GM18511 (cell line): Measurements from ENCODE around the gene VIM.
"Not testable (repeated sequence)": the region's sequence is repeated elsewhere in the genome, so short reads cannot be mapped to it uniquely, and the experiment has no call there.

Experiments used
- ATAC-seq: cut with Tn5 transposase; IDR thresholded peaks from one replicate; pipeline ENCODE4 v1.9.1; 2021; ENCODE audit warnings: mild to moderate bottlenecking, moderate library complexity; ENCODE audit not compliant: unreplicated experiment

Gene VIM

DNA sequence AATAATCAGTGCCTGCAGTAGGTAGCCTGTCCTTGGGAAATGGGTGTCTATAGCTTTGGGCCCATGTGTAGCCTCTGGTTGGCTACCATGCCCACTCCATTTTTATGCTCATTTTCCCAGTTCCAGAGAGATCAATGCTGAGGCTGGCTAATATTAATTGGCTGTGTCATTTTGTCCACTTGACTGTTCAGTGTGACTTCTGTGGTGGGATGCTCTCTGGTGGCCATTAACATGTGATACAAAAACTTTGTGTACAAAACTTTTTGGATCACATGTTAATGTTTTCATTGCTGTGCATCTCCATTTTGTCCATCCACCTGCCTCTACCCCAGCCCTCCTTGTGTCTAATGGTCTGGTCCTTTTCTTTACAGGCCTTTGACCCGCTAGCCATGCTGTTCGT lies 22.7 kb downstream of the VIM start:
- ATAC-seq: no peak

DNA sequence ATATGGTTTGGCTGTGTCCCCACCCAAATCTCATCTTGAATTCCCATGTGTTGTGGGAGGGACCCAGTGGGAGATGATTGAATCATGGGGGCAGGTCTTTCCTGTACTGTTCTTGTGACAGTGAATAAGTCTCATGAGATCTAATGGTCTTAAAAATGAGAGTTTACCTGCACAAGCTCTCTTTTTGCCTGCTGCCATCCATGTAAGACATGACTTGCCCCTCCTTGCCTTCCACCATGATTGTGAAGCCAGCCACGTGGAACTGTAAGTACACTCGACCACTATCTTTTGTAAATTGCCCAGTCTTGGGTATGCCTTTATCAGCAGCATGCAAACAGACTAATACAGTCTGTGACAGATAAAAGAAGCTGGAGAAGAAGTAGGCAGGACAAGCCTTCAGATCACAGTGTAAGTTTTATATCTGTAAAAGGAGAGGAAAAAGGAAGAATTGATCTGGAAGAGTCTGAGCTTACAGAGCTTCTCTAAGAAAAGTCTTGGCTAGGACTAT lies 26.6 kb downstream of the VIM start:
- ATAC-seq: not testable (repeated sequence)

DNA sequence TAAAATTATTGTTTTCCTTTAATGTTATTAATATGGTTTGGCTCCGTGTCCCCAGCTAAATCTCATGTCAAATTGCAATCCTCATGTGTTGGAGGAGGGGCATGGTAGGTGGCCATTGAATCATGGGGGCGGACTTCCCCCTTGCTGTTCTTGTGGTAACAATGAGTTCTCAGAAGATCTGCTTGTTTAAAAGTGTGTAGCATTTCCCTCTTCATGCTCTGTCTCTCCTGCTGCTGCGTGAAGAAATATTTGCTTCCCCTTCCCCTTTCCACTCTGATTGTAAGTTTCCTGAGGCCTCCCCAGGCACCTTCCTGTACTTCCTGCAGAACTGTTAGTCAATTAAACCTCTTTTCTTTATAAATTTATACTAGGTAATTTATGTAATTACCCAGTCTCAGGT lies 27.5 kb downstream of the VIM start:
- ATAC-seq: no peak

DNA sequence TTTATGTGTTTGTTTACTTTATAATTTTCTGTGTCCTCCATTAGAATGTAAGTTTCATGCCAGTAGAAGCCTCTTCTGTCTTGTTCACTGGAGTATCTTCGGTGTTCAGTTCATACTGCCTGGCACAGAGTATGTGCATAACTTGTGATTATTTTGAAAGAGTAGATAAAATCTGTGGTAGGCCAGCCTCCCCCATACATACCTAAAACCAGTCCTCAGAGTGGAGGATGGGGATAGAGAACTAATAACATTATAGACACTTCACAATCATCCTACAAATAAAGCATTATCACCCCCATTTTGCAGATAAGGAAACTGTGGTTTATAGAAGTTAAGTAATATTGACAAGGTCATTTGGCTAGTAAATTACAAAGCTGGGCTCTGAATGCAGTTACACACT lies 28.0 kb downstream of the VIM start:
- no peak for ATAC-seq

DNA sequence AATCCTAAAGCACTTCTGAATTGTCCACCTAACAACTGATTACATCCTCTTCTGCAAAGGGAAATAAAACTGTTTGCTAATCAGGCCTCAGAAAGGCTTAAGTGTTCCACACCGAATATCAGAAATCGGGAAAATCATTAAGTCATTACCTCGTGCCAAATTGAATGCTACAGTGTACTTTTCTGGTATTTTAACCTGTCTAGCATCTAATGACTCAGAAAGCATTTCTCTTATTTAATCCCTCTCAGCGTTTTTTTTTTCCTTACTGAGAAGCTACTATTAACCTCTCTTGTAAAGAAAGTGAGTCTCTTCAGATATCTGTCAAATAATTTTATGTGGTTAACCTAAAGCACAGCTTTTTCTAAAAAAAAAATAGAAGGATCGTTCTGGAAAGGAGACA lies 28.6 kb downstream of the VIM start:
- no peak for ATAC-seq

DNA sequence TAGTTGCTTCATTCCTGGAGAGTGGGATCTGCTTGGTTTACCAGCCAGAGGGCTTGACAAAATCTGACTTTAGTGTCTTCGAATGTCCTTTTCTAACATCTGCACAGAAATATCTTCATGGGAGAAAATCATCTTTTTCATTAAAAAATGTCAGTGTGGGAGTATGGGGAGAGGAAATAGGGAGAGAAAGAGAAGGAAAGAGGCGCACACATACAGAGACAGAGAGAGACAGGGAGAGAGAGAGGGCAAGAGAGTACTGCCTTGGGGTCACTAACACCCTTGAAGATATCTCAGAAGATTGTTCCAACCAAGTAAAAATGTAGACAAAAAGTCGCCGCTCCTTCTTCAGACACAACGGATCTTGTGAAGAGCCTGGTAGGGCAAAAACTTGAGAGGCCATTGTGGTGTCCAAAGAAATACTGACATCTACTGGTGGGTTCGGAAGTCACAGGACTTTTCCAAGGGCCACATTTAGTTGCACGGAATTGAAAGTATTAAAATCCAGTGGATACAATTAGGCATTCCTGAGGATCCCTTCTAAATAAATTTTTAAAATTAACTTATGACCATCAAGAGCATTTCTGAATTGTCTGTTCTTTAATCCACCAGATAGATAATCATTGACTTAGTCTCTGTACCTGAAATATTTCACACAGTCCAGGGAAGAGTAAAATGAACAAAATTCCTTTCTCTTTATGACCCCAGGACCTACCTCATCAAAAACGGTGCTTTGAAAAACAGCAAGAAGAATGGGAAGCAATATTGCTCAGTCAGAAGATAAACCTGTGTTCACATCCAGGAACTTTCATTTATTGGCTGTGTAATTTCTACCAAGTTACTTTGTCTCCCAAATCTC lies 29.7 kb downstream of the VIM start:
- peak; percentile 83 for ATAC-seq

DNA sequence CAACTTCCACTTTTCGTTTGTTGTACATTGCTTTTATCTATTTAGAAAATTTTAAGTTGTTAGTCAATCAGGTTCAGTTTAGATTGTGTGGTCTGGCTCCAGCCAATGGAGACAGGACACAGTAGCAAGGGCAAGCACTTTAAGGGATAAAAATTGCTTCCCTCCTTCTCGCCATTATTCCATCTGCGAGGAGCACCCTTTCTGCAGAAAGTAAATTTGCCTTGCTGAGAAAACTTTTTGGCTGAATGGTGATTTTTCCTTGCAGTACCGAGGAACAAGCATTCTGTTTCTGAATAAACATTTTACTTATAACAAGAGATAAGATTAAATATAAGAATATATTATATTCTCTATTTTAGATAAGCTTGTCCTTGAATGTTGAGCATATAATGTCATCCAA lies 34.5 kb downstream of the VIM start:
- ATAC-seq: no peak

DNA sequence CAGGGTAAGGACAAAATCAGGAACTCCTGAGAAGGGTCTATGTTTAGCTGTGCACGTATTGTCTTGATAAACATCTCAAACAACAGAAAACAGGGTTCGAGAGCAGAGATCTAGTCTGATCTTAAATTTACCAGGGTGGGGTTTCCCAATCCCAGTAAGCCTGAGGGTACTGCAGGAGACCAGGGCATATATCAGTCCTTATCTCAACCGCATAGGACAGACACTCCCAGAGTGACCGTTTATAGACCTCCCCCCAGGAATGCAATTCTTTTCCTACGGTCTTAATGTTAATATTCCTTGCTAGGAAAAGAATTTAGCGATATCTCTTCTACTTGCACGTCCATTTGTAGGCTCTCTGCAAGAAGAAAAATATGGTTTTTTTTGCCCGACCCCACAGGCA lies 35.5 kb downstream of the VIM start:
- ATAC-seq: no peak

DNA sequence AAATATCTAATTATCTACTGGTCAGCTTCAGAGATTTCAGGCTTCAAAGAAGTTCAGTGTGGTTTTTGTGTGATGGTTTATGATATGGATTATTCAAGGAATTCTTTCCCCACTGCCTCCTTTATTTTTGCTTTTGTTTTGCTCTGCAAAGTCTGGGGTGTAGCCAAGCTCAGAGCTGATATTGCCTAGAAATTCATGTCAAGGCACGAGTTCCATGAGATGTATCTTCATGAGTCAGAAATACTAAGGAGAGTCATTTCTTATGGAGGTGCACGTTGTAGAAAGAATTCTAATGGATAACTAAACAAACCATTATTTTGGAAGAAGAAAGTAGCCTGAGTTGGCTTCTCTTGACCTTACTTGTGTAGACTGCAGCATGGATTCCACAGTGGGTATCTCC lies 37.4 kb downstream of the VIM start:
- ATAC-seq: no peak

DNA sequence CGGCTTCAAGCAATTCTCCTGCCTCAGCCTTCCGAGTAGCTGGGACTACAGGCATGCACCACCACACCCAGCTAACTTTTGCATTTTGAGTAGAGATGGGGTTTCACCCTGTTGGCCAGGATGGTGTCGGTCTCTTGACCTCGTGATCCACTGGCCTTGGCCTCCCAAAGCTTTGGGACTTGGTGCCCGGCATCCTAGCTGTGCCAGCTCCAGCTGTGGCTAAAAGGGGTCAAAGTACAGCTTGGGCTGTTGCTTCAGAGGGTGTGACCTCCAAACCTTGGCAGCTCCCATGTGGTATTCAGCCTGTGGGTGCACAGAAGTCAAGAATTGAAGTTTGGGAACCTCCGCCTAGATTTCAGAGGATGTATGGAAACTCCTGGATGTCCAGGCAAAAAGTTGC lies 38.5 kb downstream of the VIM start:
- ATAC-seq: not testable (repeated sequence)

DNA sequence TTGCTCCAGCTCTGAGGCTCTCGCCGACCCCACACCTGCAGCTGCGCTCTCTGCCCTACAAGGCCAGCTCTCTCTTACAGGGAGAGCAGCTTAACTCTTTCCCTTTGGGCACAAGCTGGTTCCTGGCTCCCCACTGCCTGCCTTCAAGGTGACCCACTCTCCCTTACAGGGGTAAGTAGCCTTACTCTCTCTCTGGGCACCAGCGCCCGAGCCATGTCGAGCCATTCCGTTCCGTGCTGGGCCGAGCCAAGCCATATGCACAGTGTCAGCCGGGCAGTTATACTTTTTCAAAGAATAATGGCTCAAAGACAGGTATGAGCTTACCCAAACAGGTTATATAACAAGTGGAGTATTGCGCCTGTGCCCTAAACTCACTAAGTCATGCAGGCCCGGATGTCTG lies 44.6 kb downstream of the VIM start:
- ATAC-seq: no peak

DNA sequence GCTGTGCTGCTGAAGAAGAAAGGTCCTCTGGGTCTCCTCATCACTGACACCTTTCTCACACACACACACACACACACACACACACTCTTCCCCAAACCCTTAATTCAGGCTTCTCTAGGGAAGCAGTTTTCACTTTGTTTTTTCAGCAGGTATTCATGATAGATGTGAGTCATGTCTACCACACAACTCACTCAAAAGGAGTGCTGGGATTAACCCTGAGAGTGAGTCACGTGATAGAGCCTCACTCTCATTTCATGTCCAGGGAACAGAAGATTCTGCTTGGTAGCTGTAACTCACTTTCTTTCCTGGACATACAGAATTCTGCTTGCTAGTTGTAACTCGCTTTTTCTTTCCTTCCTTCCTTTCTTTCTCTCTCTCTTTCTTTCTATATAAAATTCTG lies 45.4 kb downstream of the VIM start:
- no peak for ATAC-seq

DNA sequence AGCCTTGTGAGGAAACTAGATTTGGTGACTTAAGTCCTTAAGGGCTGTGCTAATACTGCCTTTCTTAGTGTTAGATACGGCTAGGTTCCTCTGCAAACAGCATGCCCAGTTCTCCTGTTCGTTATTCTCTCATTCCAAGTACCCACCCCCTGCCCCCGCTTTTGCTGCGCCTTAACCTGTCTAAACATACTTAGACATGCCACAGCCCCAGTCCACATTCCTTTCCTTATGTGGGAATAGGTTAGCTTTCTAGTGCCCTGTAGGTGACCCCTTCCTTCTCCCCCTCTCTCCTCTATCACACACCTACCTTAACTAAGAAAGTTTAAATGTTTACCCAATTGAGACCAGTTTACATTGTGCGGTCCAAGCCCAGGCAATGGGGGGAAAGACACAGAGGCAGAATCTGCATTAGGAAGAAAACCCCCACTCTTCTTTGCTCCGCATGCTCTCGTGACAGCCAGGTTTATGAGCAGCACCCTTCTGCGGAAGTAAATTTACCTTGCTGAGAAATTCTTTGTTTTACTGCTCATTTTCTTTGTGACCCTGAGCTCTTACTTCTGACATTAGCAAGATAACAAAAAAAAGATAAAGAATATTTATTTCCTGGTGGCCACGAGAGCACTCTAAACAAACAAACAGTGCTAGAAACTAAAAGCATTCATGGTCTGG lies 48.8 kb downstream of the VIM start:
- ATAC-seq: no peak

DNA sequence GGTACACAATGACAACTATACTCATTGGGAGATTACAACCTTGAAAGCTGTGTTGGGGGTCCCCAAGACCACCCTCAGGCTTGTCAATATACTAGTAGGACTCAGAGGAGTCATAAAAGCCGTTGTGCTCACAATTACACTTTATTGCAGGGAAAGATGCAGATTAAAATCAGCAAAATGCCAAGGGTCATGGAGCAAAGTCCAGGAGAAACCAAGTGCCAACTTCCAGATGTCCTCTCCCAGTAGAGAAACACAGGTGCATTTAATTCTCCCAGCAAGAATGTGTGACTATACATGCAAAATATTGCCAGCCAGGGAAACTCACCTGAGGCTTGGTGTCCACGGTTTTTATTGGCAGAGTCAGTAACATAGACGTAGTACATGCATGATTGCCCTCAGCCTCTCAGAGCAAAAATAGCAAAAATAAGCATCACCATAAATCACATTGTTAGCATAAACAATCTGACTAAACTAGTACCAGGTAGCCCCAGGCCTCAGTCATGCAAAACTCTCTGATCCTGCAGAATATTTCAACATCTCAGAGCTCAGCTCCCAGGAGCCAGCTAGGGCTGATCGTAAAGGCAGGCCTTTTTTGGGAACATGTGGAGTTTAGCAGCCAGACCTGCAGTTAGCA lies 50.7 kb downstream of the VIM start:
- ATAC-seq: no peak

DNA sequence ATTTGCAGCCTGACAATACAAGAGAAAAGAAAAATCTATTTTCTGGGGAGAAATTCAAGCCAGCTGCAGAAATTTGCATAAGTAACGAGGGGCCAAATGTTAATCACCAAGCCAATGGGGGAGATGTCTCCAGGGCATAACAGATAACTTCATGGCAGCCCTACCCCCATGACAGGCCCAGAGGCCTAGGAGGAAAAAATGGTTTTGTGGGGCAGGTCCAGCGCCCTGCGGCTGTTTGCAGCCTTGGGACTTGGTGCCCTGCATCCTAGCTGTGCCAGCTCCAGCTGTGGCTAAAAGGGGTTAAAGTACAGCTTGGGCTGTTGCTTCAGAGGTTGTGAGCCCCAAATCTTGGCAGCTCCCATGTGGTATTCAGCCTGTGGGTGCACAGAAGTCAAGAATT lies 54.3 kb downstream of the VIM start:
- ATAC-seq: no peak

DNA sequence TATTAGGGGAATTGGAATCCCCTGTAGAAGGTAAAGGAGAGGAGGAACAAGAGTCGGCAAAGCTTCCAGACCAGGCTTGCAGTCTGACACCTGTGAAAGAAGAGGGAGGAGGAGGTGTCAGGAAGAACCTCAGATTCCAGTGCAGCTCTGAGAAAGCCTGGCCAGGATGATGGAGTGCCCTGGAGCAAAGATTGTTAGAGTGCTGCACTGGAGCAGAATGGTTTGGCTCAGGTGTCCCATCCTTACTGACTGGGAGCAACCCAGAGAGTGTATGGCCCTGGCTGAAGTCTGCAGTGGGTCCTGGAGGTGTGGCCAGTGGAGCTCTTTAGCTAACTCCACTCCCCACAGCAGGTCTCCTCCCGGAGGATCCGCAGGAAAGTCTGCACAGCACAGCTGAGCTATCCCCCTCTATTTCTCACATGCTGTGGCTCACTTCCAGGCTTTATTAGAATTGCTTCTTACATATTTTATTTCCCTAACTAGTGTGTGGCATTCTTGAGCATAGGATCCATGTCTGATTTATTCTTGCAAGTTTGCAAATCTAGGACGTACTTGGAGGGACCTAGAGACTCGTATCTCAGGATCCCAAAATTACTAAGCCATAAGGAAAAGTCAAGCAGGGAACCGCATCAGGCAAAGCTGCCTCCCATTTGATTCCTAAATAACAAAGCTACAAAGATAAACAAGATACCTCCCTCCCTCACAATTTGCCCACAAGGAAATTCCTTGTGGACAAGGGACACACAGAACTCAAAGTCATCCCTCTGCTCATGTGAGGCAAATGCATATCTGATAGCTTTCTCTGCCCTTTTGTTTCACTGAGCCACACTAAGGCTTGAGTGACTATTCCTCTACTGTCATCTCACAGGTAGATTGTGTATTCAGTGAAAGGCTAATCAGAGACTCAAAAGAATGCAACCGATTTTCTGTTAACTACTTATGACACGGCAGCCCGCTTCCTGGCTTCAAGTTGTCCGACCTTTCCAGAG lies 58.8 kb downstream of the VIM start:
- ATAC-seq: no peak
